Upper lobe of left lung (tissue), 4 donors: ENCODE results near the gene ASF1A.

Experiments
- POLR2A ChIP-seq, 4 donors: fragments of 450-650 bp; IDR thresholded peaks; one replicate each; pipeline ENCODE4 v1.5.1; 2016 to 2017; ENCODE audit warnings: antibody characterized with exemption in 4 of 4, mild to moderate bottlenecking in 2 of 4
- POLR2AphosphoS5 ChIP-seq, 2 donors: sonication (generic); formaldehyde crosslinking; IDR thresholded peaks; one replicate each; pipeline ENCODE4 v1.5.1; 2017; ENCODE audit warnings: antibody characterized with exemption in 2 of 2
- TF ChIP-seq, protein P1 (sequence below), 6 experiments: fragments of 450-650 bp in 4 of 6; fragments of 200-600 bp in 2 of 6; sonication (generic) in 2 of 6; IDR thresholded peaks; one replicate each; pipeline ENCODE4 v1.5.1; 2016 to 2019; ENCODE audit warnings: antibody characterized with exemption in 6 of 6

- TF ChIP-seq, protein P1, sequence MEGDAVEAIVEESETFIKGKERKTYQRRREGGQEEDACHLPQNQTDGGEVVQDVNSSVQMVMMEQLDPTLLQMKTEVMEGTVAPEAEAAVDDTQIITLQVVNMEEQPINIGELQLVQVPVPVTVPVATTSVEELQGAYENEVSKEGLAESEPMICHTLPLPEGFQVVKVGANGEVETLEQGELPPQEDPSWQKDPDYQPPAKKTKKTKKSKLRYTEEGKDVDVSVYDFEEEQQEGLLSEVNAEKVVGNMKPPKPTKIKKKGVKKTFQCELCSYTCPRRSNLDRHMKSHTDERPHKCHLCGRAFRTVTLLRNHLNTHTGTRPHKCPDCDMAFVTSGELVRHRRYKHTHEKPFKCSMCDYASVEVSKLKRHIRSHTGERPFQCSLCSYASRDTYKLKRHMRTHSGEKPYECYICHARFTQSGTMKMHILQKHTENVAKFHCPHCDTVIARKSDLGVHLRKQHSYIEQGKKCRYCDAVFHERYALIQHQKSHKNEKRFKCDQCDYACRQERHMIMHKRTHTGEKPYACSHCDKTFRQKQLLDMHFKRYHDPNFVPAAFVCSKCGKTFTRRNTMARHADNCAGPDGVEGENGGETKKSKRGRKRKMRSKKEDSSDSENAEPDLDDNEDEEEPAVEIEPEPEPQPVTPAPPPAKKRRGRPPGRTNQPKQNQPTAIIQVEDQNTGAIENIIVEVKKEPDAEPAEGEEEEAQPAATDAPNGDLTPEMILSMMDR (IDR thresholded peaks at IDR 0.05): no peak
- TF ChIP-seq POLR2A (IDR thresholded peaks at IDR 0.05) (no peak), POLR2AphosphoS5 (IDR thresholded peaks at IDR 0.05) (no peak)
Observed at GRCh38 chr6:118881440-118882313, 12.3 kb upstream of the ASF1A start.
